Hematopoietic multipotent progenitor cell (in vitro differentiated cells): ENCODE results near the gene CLCNKA. TPM values are rescaled to one million over a fixed set of nuclear protein-coding genes. Genes with fewer than 3 reads are reported as not detected.

ENCODE experiments used
- DNase-seq, 3 donors: peaks; one replicate each; pipeline ENCODE4 v3.0.0-alpha.2; 2011 to 2015; ENCODE audit warnings: low read depth in 2 of 3, low spot score in 2 of 3
- small RNA-seq: library from RNA; depleted of rRNA; stranded (forward); fragments of <200 nt; gene quantifications from one replicate; pipeline ENCODE3, GENCODE V24; 2012
- total RNA-seq: library from RNA; depleted of rRNA; stranded (reverse); fragments of >200 nt; gene quantifications from one replicate; pipeline ENCODE4 v1.2.3, GENCODE V29; 2012

Gene CLCNKA
- total RNA-seq, 1 donor, result not detected

DNA sequence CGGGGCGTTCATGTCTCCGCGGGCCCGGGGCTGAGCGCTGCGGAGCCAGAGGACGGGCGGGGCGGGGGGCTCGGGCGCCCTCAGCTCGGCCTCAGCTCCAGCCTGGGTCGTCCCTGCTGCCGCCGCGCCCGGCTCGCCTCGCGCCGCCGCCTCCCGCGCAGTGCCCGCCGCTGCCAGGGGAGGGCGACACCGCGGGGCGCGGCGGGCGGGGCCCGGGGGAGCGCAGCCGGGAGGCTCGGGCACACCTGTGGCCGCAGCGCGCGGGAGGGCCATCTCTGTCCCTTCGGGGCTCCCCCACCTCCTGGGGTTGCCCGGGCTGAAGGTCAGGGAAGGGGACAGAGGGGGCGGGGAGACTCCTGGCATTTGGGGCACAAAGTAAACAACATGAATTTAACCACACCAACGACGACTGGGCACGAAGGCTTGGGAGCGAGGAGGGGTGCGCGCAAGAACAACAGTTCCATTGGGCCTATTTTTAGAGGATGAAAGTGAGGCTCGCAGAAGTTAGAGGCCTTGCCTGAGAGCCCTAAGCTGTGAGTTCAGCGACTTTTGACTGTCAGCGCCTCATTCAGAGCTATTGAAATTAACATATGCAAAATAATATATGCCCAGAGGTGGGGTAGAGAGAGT is 51.8 kb downstream of the CLCNKA start, which contains the start of gene FAM131C:
FAM131C (minus strand) TSS at position 162 of the 630 bp plus-strand sequence. CDS start 209 bp downstream, outside the sequence.
- DNase-seq, result peak in 1 of 3 donors; percentile 40

DNA sequence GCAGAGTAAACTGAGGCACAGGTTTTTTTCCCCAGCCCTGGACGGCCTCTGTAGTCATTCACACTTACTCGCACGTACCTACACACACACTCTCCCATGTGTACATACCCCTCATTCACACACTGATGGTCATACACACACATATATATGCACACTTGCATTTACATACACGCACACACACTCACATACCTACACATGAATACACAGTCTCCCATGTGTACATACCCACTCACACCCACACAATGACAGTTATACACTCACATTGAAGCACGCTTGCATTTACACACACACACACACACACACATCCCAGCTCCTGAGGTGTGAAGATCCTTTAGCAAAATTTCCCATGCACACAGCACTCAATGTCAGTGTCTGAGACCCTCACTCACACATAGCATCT is 52.4 kb downstream of the CLCNKA start:
- no peak for DNase-seq

DNA sequence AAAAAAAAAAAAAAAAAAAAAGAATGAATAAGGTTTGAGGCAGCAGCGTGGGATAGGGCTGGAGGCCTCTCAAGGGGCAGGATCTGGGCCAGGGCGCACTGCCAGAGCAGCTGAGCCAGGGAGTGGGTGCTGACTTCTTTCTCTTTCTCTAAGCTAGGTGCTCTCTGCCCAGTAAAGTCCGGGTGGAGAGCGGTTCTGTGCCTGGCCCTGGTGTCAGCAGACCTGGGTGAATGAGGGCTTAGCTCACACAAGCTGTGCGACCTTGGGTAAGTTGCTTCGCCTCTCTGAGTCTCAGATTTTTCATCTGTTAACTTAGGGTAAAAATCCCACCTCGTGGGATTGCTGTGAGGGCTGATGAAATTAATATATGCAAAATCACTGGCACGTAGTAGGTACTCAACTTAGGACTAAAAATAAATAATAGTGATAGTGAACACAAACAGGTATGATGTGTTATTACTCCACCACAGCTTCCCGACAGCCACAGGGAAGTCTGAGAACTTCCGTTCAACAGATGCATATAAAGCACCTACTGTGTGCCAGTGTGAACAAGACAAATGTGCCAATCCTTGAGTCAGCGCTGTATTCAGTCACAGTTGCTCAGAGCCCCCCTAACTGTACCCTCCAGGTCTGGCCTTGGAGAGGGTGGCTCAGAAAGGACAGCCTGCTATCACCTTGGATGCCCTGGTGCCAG is 53.6 kb downstream of the CLCNKA start:
- DNase-seq, result no peak

DNA sequence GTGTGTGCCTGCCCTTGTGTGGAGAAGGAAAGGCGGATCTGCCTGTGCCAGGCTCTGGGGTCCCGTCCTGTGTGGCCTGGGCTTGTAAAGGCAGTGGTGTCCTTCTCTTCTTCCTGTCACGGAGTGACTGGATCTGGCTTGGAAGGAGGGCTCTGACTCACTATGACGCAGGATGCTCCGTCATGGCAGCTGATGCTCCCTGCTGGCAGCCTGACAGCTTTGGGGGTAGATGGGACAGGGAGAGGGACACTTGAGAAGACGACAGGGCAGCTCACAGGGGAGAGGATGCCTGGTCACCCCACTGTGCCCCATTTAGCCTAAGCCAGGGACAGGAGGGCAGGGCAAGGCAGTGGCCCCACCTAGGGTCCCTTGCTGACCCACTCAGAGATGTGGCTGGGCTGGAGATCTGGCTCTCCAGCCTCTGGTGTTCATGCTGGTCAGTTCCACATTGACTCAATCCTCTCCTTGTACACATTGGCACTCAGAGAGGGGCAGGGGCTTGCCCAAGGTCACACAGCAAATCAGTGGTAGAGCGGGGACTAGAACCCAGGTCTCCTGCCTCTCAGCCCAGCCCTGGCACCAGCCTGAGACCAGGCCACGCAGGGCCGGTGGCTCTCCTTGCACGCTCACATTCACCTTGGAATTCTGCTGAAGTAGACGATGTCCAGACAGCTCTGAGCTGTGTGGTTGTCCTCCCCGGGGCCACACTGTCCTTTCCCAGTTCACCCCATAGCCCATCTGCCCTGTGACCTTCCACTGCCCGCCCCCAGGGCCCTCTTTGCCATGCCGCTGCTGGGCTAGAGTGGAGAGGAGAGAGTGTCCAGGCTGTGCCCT is 54.4 kb downstream of the CLCNKA start:
- DNase-seq, result no peak

DNA sequence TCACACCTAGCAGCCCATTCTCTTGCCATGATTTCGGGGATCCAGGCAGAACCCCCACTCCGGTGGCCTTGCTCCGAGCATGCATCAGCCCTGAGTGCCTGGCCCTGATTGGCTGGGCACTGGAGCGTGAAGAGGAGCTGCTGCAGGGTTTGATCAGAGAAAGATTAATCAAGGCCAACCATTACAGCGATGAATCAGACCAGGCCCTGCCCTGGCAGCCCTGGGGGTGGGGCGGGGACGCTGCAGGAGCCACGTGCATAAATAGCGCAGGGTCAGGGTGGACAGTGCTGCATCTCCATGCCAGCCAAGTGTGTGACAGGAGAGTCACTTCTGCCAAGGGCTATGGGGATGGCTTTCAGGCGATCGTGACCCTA is 55.0 kb downstream of the CLCNKA start:
- DNase-seq, result no peak

DNA sequence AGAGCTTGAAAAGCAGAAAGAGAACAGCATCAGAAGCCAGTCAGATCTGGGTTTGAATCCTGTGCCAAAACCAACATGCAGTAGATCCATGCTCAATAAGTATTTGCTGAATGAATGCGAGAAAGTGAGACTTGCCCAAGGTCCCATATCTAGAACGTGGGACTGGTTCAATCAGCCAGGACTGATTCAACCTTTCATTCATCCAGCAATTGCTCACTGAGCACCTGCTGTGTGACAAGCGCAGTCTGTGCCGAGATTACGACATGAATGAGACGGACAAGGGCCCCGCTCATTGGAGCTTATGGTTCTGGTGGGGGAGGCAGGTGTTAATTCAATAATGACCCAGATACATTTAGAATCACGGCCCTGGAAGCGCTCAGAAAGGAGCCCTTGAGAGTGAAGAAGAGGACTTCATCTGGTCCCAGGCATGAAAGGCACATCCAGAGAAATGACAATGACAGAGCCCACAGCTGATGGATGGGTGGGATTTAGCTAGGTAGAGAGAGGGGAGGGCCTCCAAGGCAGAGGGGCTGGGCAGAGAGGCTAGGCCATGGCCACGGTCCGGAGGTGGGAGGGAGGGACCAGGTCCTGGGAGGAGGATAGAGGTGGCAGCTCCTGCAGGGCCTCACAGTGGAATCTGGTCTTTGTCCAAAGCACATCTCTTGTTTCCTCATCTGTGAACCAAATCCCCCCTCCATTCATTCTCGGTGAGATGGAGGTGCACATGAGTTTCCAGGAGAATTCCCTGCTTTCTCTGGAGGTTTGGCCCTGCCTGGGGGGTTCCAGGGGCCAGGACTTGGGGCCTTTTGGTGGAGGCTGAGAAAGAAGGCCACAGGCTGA is 55.8 kb downstream of the CLCNKA start:
- DNase-seq, result no peak

DNA sequence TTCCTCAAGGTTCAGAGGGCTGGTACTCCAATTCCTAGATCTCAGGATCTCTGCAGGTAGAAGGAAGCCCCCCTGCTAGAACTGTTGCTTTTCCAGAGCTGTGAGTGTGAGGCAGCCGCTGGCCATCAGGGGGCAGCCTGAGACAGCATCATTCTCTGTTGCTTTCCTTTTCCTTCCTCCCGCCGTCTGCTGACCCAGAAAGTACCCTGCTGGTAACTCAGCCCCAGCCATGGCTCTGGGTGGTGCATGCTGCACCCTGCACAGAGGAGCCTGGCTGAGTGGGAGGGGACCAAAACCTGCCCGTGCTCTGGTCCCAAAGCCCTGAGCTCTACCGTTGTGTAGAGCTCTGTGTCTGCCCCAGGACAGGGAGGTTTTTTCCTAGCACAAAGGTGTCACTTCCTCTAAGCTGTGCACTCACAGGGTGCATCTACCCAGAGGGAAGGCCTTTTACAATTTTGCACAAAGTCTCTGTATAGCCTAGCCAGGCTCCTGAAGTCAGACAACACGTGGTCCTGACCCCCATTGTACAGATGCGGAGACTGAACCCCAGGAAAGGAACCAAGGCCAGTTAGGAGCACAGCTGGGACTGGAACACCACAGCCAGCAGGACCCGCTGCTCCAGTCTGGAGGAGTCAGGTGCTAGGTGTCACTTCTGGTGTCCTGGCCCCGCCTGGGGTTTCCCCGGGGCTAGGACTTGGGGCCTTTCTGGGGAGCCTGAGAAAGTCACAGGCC is 57.3 kb downstream of the CLCNKA start:
- peak; percentile 48 to 80 (median 72) for DNase-seq

DNA sequence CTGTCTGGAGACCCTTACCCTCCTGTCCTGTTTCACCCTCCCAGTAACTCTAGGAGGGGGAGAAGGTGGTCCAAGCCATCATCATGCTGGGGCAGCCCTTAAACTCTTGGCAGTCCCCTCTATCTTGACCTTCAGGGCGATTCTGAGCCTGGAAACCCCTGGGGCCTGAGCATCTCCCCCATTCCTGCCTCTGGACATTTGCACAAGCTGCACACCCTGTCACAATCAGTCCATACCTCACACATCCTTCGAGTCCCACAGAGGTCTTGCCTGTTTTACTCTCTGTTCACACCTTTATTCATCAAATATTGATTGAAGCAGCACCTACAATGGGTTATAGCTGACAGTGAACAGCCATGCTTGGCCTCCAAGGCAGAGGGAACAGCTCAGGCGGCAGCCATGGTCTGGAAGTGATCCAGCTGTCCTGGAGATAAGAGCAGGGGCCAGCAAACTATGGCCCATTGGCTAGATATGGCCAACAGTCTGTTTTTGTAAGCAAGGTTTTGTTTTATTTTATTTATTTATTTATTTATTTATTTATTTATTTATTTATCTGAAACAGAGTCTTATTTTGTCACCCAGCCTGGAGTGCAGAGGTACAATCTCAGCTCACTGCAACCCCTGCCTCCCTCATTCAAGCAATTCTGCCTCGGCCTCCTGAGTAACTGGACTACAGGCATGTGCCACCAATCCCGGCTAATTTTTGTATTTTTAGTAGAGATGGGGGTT is 58.8 kb downstream of the CLCNKA start:
- DNase-seq, result no peak

DNA sequence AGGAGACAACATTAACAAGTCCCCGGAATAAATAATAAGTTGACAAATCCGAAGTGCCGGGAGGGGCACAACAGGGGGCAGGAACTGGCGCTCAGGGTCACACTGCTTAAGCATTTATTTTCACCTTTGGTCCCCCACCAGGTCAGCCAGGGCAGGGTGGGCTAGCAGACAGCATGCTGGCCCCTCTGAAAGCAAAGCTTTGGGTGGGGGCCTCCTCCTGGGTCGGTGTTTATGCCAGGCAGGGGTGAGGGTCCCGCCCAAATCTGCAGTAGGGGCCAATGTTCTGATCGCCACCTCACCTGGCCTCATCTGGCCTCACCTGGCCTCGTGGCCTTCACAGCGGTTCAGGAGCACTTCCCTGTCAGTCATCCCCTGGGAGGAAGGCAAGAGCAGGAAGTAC is 59.8 kb downstream of the CLCNKA start:
- no peak for DNase-seq

DNA sequence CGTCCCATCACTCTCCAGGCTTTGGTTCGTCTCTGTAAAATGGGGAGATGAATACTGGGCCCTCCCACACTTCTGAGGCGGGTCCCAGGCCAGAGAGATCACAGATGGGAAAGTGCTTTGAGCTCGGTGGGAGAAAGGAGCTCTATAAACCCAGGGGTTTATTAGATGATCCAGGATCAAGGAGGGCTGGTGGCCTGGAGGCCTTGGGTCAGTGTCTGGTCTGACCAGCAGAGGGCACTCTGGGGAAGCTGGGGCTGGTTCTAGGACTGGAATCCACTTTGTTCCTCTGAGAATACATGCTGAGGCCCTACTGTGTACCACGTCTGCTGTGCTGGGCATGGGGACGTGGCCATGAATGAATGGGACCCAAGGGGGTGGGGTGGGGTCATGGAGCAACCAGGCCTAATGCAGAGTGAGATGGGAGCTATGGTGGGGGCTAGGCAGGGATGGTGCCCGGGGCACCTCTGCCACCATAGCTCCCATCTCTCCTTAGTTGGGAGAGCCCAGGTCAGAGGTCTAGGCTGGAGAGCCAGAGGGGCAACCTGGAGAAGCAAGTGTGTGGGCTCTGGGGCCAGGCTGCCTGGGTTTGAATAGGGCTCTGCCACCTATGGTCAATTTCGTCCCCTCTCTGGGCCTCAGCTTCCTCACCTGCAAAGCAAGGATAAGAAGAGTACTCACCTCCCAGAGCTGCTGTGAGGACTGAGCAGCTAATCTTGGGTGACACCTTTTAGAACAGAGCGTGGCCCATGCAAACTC is 60.6 kb downstream of the CLCNKA start:
- DNase-seq, result peak in 2 of 3 donors; percentile 53 to 70

DNA sequence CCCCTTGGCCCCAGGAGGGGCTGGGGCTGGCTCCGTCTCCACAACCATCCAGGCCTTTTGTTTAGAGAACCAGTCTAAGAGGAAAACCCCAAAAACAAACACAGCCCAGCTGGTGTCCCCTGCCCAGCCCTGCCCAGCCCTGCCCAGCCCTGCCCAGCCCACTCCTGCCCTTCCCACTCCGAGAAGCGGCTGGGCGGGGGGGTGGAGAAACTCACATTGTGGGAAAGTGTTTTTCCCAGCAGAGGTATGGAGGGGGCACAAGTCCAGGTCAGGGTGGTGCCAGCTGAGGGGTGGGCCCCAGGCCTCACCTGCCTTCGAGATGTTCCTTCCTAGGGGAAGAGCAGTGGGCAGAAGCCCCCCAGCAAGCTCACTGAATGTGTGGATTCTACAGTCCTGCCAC is 61.6 kb downstream of the CLCNKA start:
- no peak for DNase-seq

Small RNAs within 50 kb of the gene (small RNA-seq; reads per million reads assigned to genes)
- not detected for gene AL355994.1
- not detected for gene AL355994.5

Other genes with a start within 250 kb of the CLCNKA start
- gene UQCRHL, start 214.4 kb upstream of the CLCNKA start, total RNA-seq, result 0.54 TPM
- gene SPEN, start 174.3 kb upstream of the CLCNKA start, total RNA-seq, result 36.4 TPM
- gene ZBTB17, start 45.9 kb upstream of the CLCNKA start, total RNA-seq, result 97.5 TPM
- gene SRARP, start 17.8 kb upstream of the CLCNKA start, total RNA-seq, result not detected
- not detected for gene HSPB7, start 4.0 kb upstream of the CLCNKA start, total RNA-seq
- 0.81 TPM for gene CLCNKB, start 21.7 kb downstream of the CLCNKA start, total RNA-seq
- gene FAM131C, start 51.6 kb downstream of the CLCNKA start, total RNA-seq, result not detected
- gene EPHA2, start 134.0 kb downstream of the CLCNKA start, total RNA-seq, result 0.54 TPM
- 9.2 TPM for gene ARHGEF19, start 190.6 kb downstream of the CLCNKA start, total RNA-seq
- 20.7 TPM for gene CPLANE2, start 215.1 kb downstream of the CLCNKA start, total RNA-seq